Activated CD4-positive, CD25-positive, alpha-beta regulatory T cell (primary cell): ENCODE results near the gene KTI12.

ENCODE experiments used
- DNase-seq, 4 experiments: peaks; one replicate each; lab custom pipeline; 2025; lab: John Stamatoyannopoulos, UW

Gene KTI12

GRCh38 chr1:51982161-51982560 is 51.4 kb downstream of the KTI12 start:
- DNase-seq, result no peak
